IMR-90 (cell line): Measurements from ENCODE around the gene CREB3L1. TPM values are rescaled to one million over a fixed set of nuclear protein-coding genes. Genes with fewer than 3 reads are reported as not detected.

ENCODE experiments used
- ATAC-seq: fragments of 200-7000 bp; cut with Tn5 transposase; 2 replicates; pipeline ENCODE4 v1.9.1; 2020; ENCODE audit warnings: low read depth, mild to moderate bottlenecking, moderate library complexity
- BruUV-seq: library from RNA; stranded (reverse); fragments of 400-500 nt; replicated peaks from 2 replicates; lab custom pipeline; 2021; lab: Mats Ljungman, UMichigan
- CTCF ChIA-PET: fragments of 300-600 bp; formaldehyde crosslinking; extraction: SDS; loops from one replicate; lab custom pipeline; 2021; ENCODE audit warnings: antibody characterized with exemption; lab: Yijun Ruan, JAX
- POLR2A ChIA-PET: fragments of 300-600 bp; sonication (Branson Sonifier 250); formaldehyde crosslinking; loops from one replicate; lab custom pipeline; 2022; ENCODE audit warnings: antibody characterized with exemption; ENCODE audit not compliant: unreplicated experiment; lab: Charles Lee
- DNase-seq: peaks from one replicate; pipeline ENCODE4 v3.0.0; 2013
- H2AFZ ChIP-seq: replicated peaks from 2 replicates; pipeline ENCODE3; 2013; ENCODE audit warnings: low read length, mild to moderate bottlenecking; ENCODE audit not compliant: poor library complexity
- H2AK5ac ChIP-seq: 2 replicates; pipeline ENCODE4 v1.6.1; 2013; ENCODE audit warnings: low read depth, low read length, inconsistent platforms
- H2AK9ac ChIP-seq: replicated peaks from 2 replicates; pipeline ENCODE3; 2013; ENCODE audit warnings: mild to moderate bottlenecking, low read depth, low read length, moderate library complexity; ENCODE audit not compliant: poor library complexity
- H2BK120ac ChIP-seq: 2 replicates; pipeline ENCODE4 v1.6.1; 2013; ENCODE audit warnings: low read depth, low read length, inconsistent platforms
- H2BK15ac ChIP-seq: 3 replicates; pipeline ENCODE4 v1.6.1; 2013; ENCODE audit warnings: low read depth, low read length, inconsistent platforms
- H2BK20ac ChIP-seq: 2 replicates; pipeline ENCODE4 v1.6.1; 2013; ENCODE audit warnings: low read depth, mild to moderate bottlenecking, inconsistent platforms, low read length, moderate library complexity
- H2BK5ac ChIP-seq: 2 replicates; pipeline ENCODE4 v1.6.1; 2013; ENCODE audit warnings: mild to moderate bottlenecking, low read depth, low read length, inconsistent platforms; ENCODE audit not compliant: poor library complexity, severe bottlenecking
- H3K14ac ChIP-seq: replicated peaks from 2 replicates; pipeline ENCODE4 v1.6.1; 2013; ENCODE audit warnings: low read depth, low read length, inconsistent platforms
- H3K18ac ChIP-seq: 2 replicates; pipeline ENCODE4 v1.6.1; 2013; ENCODE audit warnings: low read depth, low read length, control low read depth
- H3K23ac ChIP-seq: 2 replicates; pipeline ENCODE4 v1.6.1; 2013; ENCODE audit warnings: low read depth, low read length, inconsistent platforms
- H3K27ac ChIP-seq: 2 replicates; pipeline ENCODE4 v1.5.1; 2013; ENCODE audit warnings: mild to moderate bottlenecking, control low read depth, low read length; ENCODE audit not compliant: insufficient read depth
- H3K27me3 ChIP-seq: 2 replicates; pipeline ENCODE4 v1.6.1; 2013; ENCODE audit warnings: low read length; ENCODE audit not compliant: control insufficient read depth, insufficient read depth
- H3K36me3 ChIP-seq: 2 replicates; pipeline ENCODE4 v1.6.1; 2013; ENCODE audit warnings: low read length, mixed read lengths; ENCODE audit not compliant: control insufficient read depth, insufficient read depth
- H3K4ac ChIP-seq: 2 replicates; pipeline ENCODE4 v1.6.1; 2013; ENCODE audit warnings: low read depth, low read length, inconsistent platforms
- H3K4me1 ChIP-seq: 2 replicates; pipeline ENCODE4 v1.6.1; 2013; ENCODE audit warnings: low read length, mixed read lengths; ENCODE audit not compliant: control insufficient read depth, insufficient read depth
- H3K4me2 ChIP-seq: 2 replicates; pipeline ENCODE4 v1.6.1; 2013; ENCODE audit warnings: low read depth, mild to moderate bottlenecking, control low read depth, low read length, moderate library complexity
- H3K4me3 ChIP-seq: 2 replicates; pipeline ENCODE4 v1.5.1; 2013; ENCODE audit warnings: low read depth, mild to moderate bottlenecking, control low read depth, low read length, moderate library complexity; ENCODE audit not compliant: insufficient read depth
- H3K56ac ChIP-seq: 2 replicates; pipeline ENCODE4 v1.6.1; 2013; ENCODE audit warnings: low read length, inconsistent platforms; ENCODE audit not compliant: insufficient read depth; ENCODE audit errors: extremely low read depth
- H3K79me1 ChIP-seq, 2 experiments: 2 replicates each; pipeline ENCODE4 v1.6.1; 2013; ENCODE audit warnings: low read length in 2 of 2, inconsistent platforms in 1 of 2, low read depth in 1 of 2
- H3K9ac ChIP-seq: 2 replicates; pipeline ENCODE4 v1.6.1; 2013; ENCODE audit warnings: low read depth, low read length, control low read depth
- H3K9me1 ChIP-seq: 2 replicates; pipeline ENCODE4 v1.6.1; 2013; ENCODE audit warnings: low read length, inconsistent platforms; ENCODE audit not compliant: insufficient read depth
- H3K9me3 ChIP-seq: 2 replicates; pipeline ENCODE4 v1.6.1; 2013; ENCODE audit warnings: low read length; ENCODE audit not compliant: control insufficient read depth, insufficient read depth
- H4K20me1 ChIP-seq: 2 replicates; pipeline ENCODE4 v1.6.1; 2013; ENCODE audit warnings: low read length, inconsistent platforms; ENCODE audit not compliant: insufficient read depth
- H4K5ac ChIP-seq: 2 replicates; pipeline ENCODE4 v1.6.1; 2013; ENCODE audit warnings: mild to moderate bottlenecking, low read depth, low read length, control low read depth
- H4K8ac ChIP-seq, 2 experiments: 2 replicates each; pipeline ENCODE4 v1.6.1; 2013; ENCODE audit warnings: low read depth in 2 of 2, low read length in 2 of 2, control low read depth in 1 of 2, inconsistent platforms in 1 of 2
- H4K91ac ChIP-seq: 2 replicates; pipeline ENCODE4 v1.6.1; 2013; ENCODE audit warnings: low read depth, low read length, inconsistent platforms; ENCODE audit not compliant: insufficient read depth
- BHLHE40 ChIP-seq: fragments of 150-350 bp; IDR thresholded peaks from 2 replicates; pipeline ENCODE4 v1.6.1; 2016; ENCODE audit warnings: mild to moderate bottlenecking, low read depth, low read length
- CEBPB ChIP-seq: IDR thresholded peaks from 2 replicates; pipeline ENCODE4 v1.6.1; 2012; ENCODE audit warnings: low read depth, low read length, improper control_type of control experiment
- CHD1 ChIP-seq: IDR thresholded peaks from 2 replicates; pipeline ENCODE4 v1.6.1; 2012; ENCODE audit warnings: low read depth, low read length, improper control_type of control experiment
- FOS ChIP-seq: fragments of 150-350 bp; IDR thresholded peaks from 2 replicates; pipeline ENCODE4 v1.6.1; 2016; ENCODE audit warnings: low read depth, low read length
- MAFK ChIP-seq: IDR thresholded peaks from 2 replicates; pipeline ENCODE4 v1.6.1; 2012; ENCODE audit warnings: low read depth, low read length, improper control_type of control experiment
- MAZ ChIP-seq: IDR thresholded peaks from 2 replicates; pipeline ENCODE4 v1.6.1; 2012; ENCODE audit warnings: low read depth, mild to moderate bottlenecking, low read length, improper control_type of control experiment, moderate library complexity, borderline replicate concordance
- MXI1 ChIP-seq: IDR thresholded peaks from 2 replicates; pipeline ENCODE4 v1.6.1; 2012; ENCODE audit warnings: low read depth, mild to moderate bottlenecking, low read length, moderate library complexity, borderline replicate concordance
- NFE2L2 ChIP-seq: fragments of 150-350 bp; IDR thresholded peaks from 2 replicates; pipeline ENCODE4 v1.6.1; 2016; ENCODE audit warnings: low read depth, mild to moderate bottlenecking, low read length
- POLR2A ChIP-seq: IDR thresholded peaks from 2 replicates; pipeline ENCODE4 v1.6.1; 2012; ENCODE audit warnings: mild to moderate bottlenecking, low read depth, low read length
- RAD21 ChIP-seq: IDR thresholded peaks from 2 replicates; pipeline ENCODE4 v1.6.1; 2012; ENCODE audit warnings: low read length, improper control_type of control experiment
- RCOR1 ChIP-seq: IDR thresholded peaks from 2 replicates; pipeline ENCODE4 v1.6.1; 2012; ENCODE audit warnings: mild to moderate bottlenecking, low read length, improper control_type of control experiment; ENCODE audit not compliant: insufficient replicate concordance
- SMC3 ChIP-seq: fragments of 150-350 bp; IDR thresholded peaks from 2 replicates; pipeline ENCODE4 v1.6.1; 2016; ENCODE audit warnings: low read depth, mild to moderate bottlenecking, antibody characterized with exemption, low read length, moderate library complexity
- WGBS, 2 experiments: methylation state at CpG; one replicate each; pipeline versions ENCODE4 v1.1.5 to v1.1.7; 2013; ENCODE audit warnings: missing lambda C conversion rate in 2 of 2; ENCODE audit not compliant: insufficient read length in 1 of 2; ENCODE audit errors: extremely low coverage in 2 of 2; 5-methylcytosine and 5-hydroxymethylcytosine counted together
- dilution Hi-C: fragments of 300-500 bp; cut with HindIII; formaldehyde crosslinking; loops from one replicate; pipeline ENCODE4 v1.14.3; 2018; ENCODE audit warnings: low sequenced_read_pairs; ENCODE audit not compliant: unreplicated experiment
- in situ Hi-C: fragments of 300-500 bp; cut with MboI; formaldehyde crosslinking; loops from 3 replicates; pipeline ENCODE4 v1.14.3; 2019; ENCODE audit warnings: low sequenced_read_pairs, inconsistent platforms, mixed read lengths
- intact Hi-C: fragments of 100-400 bp; cut with micrococcal nuclease; formaldehyde crosslinking; loops from 2 replicates; pipeline ENCODE4 v1.10.0; 2022
- polyA plus RNA-seq, 3 experiments: library from polyadenylated mRNA; depleted of rRNA; stranded (reverse); fragments of >200 nt; gene quantifications; 2 replicates each; pipeline ENCODE4 v1.2.3, GENCODE V29; 2012; ENCODE audit warnings: low replicate concordance in 1 of 3
- total RNA-seq: library from RNA; depleted of rRNA; stranded (reverse); fragments of >200 nt; gene quantifications from 2 replicates; pipeline ENCODE4 v1.2.3, GENCODE V29; 2012
- TF ChIP-seq, protein P1 (sequence below): fragments of 150-350 bp; IDR thresholded peaks from 2 replicates; pipeline ENCODE4 v1.6.1; 2016; ENCODE audit warnings: low read depth, mild to moderate bottlenecking, low read length, moderate library complexity, borderline replicate concordance
- TF ChIP-seq, protein P2 (sequence below): conservative IDR thresholded peaks from 2 replicates; pipeline ENCODE4 v1.5.1; 2012; ENCODE audit warnings: mild to moderate bottlenecking, low read depth, low read length, improper control_type of control experiment

The CREB3L1 gene
- total and polyA plus RNA-seq, 2 of the 4 experiments (the other 2 are of a cell fraction) = 8.1 to 82.3 TPM

DNA sequence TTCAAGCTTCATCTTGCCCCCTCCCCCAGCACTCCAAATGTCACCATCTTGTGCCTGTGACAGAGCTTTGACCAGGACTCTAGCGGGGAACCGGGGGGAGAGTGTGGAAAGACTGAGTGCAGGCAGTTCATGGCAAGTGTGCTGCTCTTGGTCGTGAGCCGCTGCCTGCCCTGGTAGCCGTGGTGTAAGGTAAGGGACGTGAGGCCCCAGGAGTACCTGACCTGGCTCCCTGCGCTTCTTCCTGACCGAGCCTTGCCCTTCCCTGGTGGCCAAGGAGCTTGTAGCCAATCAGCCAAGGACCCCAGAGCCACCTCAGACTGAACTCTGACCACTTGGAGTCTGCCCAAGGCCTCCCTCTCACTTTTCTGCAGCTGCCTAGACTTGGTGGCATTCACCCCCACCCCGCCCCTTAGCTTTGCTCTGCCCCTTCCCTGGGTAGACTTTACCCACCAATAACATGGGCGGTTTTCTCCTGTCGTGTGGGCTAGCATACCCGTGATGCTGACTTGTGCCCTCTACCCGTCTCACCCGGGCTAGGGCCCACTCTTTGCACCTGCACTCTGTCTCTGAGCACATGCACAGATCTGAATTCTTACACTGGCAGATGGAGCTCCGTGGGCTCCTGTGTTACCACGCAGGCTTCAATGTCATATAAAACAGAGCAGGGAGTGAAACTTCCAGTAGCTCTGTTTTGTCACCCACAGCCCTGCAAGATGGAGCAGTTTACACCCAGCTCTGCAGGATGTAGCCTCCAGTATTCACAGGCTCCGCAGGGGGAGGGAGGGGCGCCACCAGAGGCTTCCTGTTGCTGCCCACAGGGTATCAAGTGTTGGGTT lies 71.3 kb downstream of the CREB3L1 start:
- H4K20me1 ChIP-seq = peaks cover 29% of the 10 kb centered on the region
- peaks cover 7% of the 10 kb centered on the region for H3K9me1 ChIP-seq
- no peak overlapping the region for H4K5ac ChIP-seq
- H3K56ac ChIP-seq = no peak overlapping the region
- peak overlapping the region; percentile 98 for H3K4me3 ChIP-seq
- no peaks in the 10 kb centered on the region for H3K36me3 ChIP-seq
- WGBS, 2 experiments = 76% methylated on average over 7 of the region's 18 CpGs; no CpG with 5 or more reads in 1 of the 2 experiments
- H3K9ac ChIP-seq = peak overlapping the region; percentile 81; the same call in 1 of the 2 replicates
- peak overlapping the region; percentile 96 for H3K23ac ChIP-seq
- H3K4me1 ChIP-seq = peaks cover 17% of the 10 kb centered on the region
- H3K27ac ChIP-seq = no peak overlapping the region
- dilution Hi-C loops (no loop called here), in situ Hi-C loops (no loop called here), intact Hi-C loops (loop anchor here (1.0 kb wide), 1 partner anchor 32 kb away; no protein-coding TSS in a partner anchor)
- peaks cover 21 to 64% of the 10 kb centered on the region in 2 experiments for H3K79me1 ChIP-seq
- H2AK5ac ChIP-seq = peak overlapping the region; percentile 83
- H2BK15ac ChIP-seq = no peak overlapping the region
- BruUV-seq = no TSS peak
- peak overlapping the region; percentile 59 for H2AFZ ChIP-seq
- H3K4ac ChIP-seq = peak overlapping the region; percentile 78; the same call in 1 of the 2 replicates
- no peak overlapping the region for H2BK120ac ChIP-seq
- no peak overlapping the region for H3K18ac ChIP-seq
- no peak for DNase-seq
- H2BK5ac ChIP-seq = no peak overlapping the region
- no peak overlapping the region for H4K8ac ChIP-seq
- H4K91ac ChIP-seq = no peak overlapping the region
- no peaks in the 10 kb centered on the region for H3K27me3 ChIP-seq
- no peak overlapping the region for H2BK20ac ChIP-seq
- H2AK9ac ChIP-seq = peak overlapping the region; percentile 98
- no peaks in the 10 kb centered on the region for H3K9me3 ChIP-seq
- no peak for ATAC-seq
- H3K14ac ChIP-seq = peak overlapping the region; percentile 91; the same call in 1 of the 2 replicates
- ChIA-PET CTCF (no interaction called here), POLR2A (no interaction called here)
- H3K4me2 ChIP-seq = peak overlapping the region; percentile 99
- TF ChIP-seq MXI1 (no peak), MAFK (no peak), RAD21 (no peak), NFE2L2 (no peak), RCOR1 (no peak), BHLHE40 (no peak), MAZ (no peak), CEBPB (no peak), FOS (no peak), CHD1 (no peak), SMC3 (no peak), POLR2A (no peak)
- TF ChIP-seq, protein P1, sequence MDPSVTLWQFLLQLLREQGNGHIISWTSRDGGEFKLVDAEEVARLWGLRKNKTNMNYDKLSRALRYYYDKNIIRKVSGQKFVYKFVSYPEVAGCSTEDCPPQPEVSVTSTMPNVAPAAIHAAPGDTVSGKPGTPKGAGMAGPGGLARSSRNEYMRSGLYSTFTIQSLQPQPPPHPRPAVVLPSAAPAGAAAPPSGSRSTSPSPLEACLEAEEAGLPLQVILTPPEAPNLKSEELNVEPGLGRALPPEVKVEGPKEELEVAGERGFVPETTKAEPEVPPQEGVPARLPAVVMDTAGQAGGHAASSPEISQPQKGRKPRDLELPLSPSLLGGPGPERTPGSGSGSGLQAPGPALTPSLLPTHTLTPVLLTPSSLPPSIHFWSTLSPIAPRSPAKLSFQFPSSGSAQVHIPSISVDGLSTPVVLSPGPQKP = no peak
- TF ChIP-seq, protein P2, sequence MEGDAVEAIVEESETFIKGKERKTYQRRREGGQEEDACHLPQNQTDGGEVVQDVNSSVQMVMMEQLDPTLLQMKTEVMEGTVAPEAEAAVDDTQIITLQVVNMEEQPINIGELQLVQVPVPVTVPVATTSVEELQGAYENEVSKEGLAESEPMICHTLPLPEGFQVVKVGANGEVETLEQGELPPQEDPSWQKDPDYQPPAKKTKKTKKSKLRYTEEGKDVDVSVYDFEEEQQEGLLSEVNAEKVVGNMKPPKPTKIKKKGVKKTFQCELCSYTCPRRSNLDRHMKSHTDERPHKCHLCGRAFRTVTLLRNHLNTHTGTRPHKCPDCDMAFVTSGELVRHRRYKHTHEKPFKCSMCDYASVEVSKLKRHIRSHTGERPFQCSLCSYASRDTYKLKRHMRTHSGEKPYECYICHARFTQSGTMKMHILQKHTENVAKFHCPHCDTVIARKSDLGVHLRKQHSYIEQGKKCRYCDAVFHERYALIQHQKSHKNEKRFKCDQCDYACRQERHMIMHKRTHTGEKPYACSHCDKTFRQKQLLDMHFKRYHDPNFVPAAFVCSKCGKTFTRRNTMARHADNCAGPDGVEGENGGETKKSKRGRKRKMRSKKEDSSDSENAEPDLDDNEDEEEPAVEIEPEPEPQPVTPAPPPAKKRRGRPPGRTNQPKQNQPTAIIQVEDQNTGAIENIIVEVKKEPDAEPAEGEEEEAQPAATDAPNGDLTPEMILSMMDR = no peak
